HG03378 (cell line): ENCODE data around the gene STX1B.
"Not testable (repeated sequence)": the region's sequence is repeated elsewhere in the genome, so short reads cannot be mapped to it uniquely, and the experiment has no call there.

ENCODE experiments used
- ATAC-seq: cut with Tn5 transposase; IDR thresholded peaks from one replicate; pipeline ENCODE4 v1.9.1; 2021; ENCODE audit warnings: mild to moderate bottlenecking, moderate library complexity; ENCODE audit not compliant: unreplicated experiment

The STX1B gene

DNA sequence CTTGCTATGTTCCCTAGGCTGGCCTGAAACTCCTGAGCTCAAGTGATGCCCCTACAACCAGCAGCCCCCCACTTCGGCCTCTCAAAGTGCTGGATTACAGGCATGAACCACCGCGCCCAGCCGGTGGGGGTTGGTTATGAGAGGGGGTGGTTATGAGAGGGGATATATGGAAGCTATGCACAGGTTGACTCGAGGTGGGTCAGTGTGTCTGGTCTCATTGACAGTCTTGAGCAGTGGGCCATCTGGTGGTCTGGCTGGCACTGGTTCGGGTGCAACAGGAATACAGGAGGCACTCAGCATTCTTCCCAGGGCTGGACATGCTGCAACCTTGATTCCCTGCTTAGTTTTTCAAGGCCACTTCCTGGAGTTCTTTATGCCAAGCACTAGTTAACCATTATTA lies 5.6 kb upstream of the STX1B start:
- no peak for ATAC-seq

- not testable (repeated sequence) for ATAC-seq
These were observed 2.9 kb upstream of the STX1B start for GRCh38 chr16:31013292-31013691.

DNA sequence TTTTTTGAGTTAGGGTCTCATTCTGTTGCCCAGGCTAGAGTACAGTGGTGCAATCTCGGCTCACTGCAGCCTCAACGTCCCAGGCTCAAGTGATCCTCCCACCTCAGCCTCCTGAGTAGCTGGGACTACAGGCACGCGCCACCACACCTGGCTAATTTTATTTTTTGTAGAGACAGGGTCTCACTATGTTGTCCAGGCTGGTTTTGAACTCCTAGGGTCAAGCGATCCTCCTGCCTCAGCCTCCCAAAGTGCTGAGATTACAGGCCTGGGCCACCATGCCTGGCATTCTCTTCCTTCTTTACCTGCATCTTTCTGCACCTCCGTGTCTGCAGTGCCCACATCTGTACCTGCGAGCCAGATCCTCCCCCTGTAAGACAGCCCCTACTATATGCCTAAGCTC lies 1.4 kb upstream of the STX1B start:
- not testable (repeated sequence) for ATAC-seq

GRCh38 chr16:31009894-31010584 lies 399 bp downstream of the STX1B start:
- ATAC-seq, result no peak

GRCh38 chr16:31009120-31009519 lies 1.3 kb downstream of the STX1B start:
- no peak for ATAC-seq

- no peak for ATAC-seq
These were observed 1.9 kb downstream of the STX1B start for GRCh38 chr16:31008551-31008950.

DNA sequence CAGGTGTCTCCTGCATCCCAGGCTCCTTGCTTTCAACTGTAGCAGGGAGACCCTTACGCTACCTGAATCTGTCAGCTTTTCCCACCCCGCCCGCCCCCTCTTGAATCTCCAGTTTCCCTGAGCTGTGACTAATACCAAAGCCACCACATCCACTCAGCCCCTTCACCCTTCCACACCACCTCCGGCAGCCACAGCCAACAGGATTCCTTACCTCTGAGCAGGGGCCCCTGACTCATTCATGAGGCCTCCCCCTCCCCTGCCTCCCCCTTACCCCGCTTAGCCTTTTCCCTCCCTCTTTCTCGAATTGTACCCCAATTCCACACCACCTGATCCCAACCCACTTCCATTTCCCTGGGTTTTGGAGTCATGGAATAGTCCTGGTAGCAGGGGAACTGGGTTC lies 2.3 kb downstream of the STX1B start:
- ATAC-seq, result no peak

- no peak for ATAC-seq
These were observed 2.8 kb downstream of the STX1B start for GRCh38 chr16:31007684-31008083.

DNA sequence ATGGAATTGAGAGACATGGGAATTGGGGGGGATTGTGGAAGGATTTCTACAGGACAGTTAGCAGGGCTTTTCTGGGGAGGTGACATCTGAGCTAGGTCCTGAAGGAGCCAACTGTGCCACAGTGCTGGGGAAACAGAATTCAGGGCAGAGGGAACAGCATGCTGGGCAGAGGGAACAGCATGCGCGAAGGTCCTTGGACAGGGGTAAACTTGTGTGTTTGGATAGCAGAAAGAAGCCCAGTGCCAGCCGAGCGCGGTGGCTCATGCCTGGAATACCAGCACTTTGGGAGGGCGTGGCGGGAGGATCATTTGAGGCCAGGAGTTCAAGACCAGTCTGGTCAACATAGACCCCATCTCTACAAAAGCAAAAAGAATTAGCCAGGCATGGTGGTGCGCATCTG lies 3.8 kb downstream of the STX1B start:
- ATAC-seq, result no peak

GRCh38 chr16:31006086-31006385 lies 4.4 kb downstream of the STX1B start:
- ATAC-seq, result no peak

DNA sequence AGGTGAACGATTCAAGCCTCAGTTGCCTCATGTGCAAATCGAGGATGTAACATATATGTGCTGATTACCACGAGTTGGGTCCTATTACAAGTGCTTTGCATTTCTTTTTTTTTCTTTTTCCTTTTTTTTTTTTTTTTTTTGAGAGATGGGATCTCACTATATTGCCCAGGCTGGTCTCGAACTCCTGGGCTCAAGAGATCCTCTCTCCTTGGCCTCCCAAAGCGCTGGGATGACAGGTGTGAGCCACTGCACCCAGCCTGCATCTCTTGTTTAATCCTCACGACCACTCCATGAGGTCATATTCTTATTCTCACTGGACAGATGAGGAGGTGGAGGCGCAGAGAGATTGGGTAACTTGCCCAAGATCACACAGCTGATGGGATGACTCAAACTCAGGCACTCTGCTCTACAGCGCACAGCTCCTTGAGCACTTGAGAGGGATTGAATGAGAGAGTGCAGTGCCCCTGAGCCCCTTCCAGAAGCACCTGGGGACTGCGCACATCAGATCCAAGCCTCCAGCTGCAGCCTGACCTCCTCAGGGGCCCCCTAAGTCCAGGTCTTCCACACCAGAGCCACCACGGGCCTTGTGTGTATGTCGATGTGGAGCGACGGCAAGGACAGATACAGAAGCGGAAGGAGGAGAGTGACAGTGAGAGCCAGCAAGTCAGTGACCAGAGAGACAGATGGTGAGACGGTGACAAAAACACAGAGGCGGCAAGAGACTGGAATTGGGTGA lies 4.9 kb downstream of the STX1B start:
- no peak for ATAC-seq

- ATAC-seq, result no peak
These were observed 5.8 kb downstream of the STX1B start for GRCh38 chr16:31004658-31005057.

- ATAC-seq, result no peak
These were observed 6.7 kb downstream of the STX1B start for GRCh38 chr16:31003744-31004143.

GRCh38 chr16:31002862-31003341 lies 7.5 kb downstream of the STX1B start:
- ATAC-seq, result no peak

GRCh38 chr16:31002250-31002700 lies 8.2 kb downstream of the STX1B start:
- no peak for ATAC-seq

- no peak for ATAC-seq
These were observed 8.8 kb downstream of the STX1B start for GRCh38 chr16:31001507-31002249.

DNA sequence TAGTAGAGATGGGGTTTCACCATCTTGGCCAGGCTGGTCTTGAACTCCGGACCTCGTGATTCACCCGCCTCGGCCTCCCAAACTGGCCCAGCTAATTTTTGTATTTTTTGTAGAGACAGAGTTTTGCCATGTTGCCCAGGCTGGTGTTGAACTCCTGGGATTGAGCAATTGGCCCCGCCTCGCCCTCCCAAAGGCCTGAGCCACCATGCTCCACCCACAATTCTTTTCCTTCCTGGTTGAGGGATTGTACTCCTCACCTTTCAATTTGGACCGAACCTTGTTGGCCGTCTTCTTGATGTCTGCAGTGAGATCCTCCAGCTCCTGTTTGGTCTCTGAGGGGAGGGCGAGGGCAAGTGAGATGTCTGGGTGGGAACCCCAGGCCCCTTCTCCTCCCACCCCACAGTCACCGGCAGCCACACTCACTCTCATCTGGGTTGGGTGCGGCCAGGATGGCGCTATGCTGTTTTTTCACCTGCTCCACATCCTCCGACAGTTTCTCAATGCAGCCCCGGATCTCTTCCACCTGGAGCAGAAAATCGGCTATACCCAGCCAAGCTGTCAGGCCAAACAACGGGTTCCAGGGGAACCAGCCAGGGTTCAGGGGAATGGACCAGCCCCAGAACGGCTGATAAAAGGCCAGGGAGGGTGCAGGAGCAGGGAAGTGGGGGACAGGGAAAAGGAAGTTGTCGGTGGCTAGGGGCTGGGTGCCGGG lies 9.6 kb downstream of the STX1B start:
- no peak for ATAC-seq

DNA sequence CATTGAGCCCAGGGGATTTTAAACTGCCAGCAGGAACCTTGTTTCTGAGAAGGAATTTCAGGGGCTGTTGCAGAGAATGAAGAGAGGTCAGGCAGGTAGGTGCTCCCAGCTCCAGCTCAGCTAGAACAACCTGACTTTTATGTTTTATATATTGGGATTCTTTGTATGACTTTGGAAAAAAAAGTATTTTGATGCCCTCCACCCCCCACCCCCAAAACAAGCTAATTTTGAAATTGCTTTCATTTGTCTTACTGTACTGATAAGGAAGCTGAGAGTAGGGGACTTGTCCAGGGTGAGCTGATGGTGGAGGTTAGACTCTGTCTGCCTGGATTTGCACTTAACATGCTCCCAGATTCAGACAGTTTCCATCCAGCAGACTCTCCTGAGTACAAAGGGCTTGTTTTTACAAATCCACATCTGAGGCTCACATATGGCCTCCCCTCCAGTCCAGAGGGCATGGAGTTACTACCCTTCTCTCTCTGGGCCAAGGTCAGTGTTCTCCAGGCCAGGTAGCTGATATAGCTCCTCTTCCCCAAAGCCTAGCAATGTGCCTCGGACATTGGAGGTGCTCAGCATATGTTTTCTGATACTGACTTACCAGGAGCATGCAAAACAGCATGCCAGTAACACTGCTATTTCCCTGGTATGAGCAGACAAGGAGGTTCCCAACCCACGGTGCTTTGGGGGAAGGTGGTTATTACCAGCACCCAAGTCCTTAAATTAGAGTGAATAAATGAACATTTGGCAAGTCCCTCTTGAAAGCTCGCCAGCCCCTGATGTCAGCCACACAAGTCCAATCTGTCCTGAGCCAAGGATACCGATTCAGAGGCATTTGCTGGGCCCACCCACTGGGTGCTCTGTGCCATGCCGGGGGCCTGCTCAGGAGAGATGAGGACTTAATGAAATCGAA lies 11.3 kb downstream of the STX1B start:
- no peak for ATAC-seq

GRCh38 chr16:30997725-30998711 lies 12.4 kb downstream of the STX1B start:
- no peak for ATAC-seq
